Coronary artery (tissue), 2 donors: ENCODE data around the gene C1R.

Experiments used
- DNase-seq: peaks from one replicate; pipeline ENCODE4 v3.0.0-alpha.2; 2017; ENCODE audit warnings: low spot score
- H3K27ac ChIP-seq, 2 donors: fragments of 200-600 bp; sonication (generic); one replicate each; pipeline ENCODE4 v1.5.1; 2016 to 2019
- H3K4me3 ChIP-seq: fragments of 200-600 bp; sonication (generic); 2 replicates; pipeline ENCODE4 v1.5.1; 2016; ENCODE audit warnings: mild to moderate bottlenecking, moderate library complexity
- CTCF ChIP-seq: fragments of 200-600 bp; sonication (generic); IDR thresholded peaks from one replicate; pipeline ENCODE4 v1.5.1; 2019; ENCODE audit warnings: antibody characterized with exemption

The C1R gene

GRCh38 chr12:7106082-7106481 lies 13.8 kb upstream of the C1R start:
- no peak for DNase-seq
- Histone ChIP-seq H3K27ac (no peak overlapping the region), H3K4me3 (no peak overlapping the region)
- no peak for TF ChIP-seq CTCF

- Histone ChIP-seq H3K4me3 (no peak overlapping the region), H3K27ac (no peak overlapping the region)
- no peak for DNase-seq
- TF ChIP-seq CTCF: no peak
Measured at GRCh38 chr12:7103837-7104584, 11.8 kb upstream of the C1R start.

DNA sequence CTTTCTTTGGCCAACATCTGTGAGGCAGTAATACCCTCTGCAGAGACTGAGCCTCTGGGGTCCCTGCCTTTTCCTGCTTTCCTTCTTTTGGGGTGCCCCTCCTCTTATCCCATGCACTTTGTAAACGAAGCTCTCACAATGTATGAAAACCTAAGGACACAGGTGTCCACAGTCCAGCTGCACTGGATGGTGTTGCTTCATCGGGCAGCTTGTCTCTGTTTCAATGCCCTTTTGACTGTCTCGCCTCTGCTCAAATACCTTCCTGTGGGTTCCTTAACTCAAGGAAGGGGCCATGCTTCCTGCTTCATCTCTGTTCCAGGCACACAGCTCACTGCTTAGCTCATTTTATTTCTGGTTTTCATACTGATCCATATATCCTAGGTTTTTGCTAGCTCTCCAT lies 10.3 kb upstream of the C1R start:
- H3K27ac ChIP-seq: no peak overlapping the region
- no peak for TF ChIP-seq CTCF
- no peak for DNase-seq
- H3K4me3 ChIP-seq: no peak overlapping the region

GRCh38 chr12:7101694-7102131 lies 9.5 kb upstream of the C1R start:
- Histone ChIP-seq H3K27ac (peak overlapping the region in 1 of 2 donors; percentile 61), H3K4me3 (peak overlapping the region; percentile 25)
- TF ChIP-seq CTCF: no peak
- DNase-seq: no peak

DNA sequence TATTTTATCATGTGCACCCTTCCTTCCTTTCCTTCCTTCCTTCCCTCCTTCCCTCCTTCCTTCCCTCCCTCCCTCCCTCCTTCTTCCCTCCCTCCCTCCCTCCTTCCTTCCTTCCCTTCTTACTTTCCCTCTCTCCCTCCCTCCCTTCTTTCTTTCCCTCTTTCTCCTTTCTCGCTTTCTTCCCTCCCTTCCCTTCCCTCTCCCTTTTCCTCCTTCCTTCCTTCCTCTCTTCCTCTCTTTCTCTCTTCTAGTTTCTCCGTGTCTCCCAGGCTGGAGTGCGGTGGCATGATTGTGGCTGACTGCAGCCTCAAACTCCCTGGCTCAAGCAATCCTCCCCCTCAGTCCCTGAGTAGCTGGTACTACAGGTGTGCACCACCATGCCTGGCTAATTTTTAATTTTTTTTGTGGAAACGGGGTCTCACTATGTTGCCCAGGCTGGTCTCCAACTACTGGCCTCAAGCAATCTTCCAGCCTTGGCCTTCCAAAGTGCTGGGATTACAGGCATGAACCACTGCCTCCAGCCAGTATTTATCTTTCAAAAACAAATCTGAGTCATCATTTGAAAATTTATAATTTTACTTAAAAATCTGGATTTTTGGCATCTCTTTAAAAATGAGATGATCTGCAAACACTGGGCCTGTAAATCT lies 8.9 kb upstream of the C1R start:
- no peak for TF ChIP-seq CTCF
- no peak for DNase-seq
- Histone ChIP-seq H3K27ac (peak overlapping the region in 1 of 2 donors; percentile 61), H3K4me3 (no peak overlapping the region)

DNA sequence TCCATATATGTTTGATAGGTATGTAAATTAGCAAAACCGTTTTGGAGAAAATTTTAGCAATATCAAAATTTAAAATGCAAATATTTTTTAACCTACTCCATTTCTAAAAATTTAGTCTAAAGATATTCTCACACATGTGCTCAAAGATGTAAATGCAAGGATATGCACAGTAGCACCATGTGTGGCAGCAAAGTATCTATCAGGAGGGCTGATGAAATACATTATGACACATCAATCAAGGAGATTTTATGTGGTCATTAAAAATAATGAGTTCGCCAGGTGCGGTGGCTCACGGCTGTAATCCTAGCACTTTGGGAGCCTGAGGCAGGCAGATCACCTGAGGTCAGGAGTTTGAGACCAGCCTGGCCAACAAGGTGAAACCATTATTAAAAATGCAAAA lies 8.0 kb upstream of the C1R start:
- no peak overlapping the region for H3K4me3 ChIP-seq
- no peak overlapping the region for H3K27ac ChIP-seq
- no peak for TF ChIP-seq CTCF
- no peak for DNase-seq
